NCI-H1105 (cell line): ENCODE results near the gene DCAF6.
"Not testable (repeated sequence)": the region's sequence is repeated elsewhere in the genome, so short reads cannot be mapped to it uniquely, and the experiment has no call there.

Experiments used
- DNase-seq: peaks from one replicate; lab custom pipeline; 2025; lab: John Stamatoyannopoulos, UW

The DCAF6 gene, protein sequence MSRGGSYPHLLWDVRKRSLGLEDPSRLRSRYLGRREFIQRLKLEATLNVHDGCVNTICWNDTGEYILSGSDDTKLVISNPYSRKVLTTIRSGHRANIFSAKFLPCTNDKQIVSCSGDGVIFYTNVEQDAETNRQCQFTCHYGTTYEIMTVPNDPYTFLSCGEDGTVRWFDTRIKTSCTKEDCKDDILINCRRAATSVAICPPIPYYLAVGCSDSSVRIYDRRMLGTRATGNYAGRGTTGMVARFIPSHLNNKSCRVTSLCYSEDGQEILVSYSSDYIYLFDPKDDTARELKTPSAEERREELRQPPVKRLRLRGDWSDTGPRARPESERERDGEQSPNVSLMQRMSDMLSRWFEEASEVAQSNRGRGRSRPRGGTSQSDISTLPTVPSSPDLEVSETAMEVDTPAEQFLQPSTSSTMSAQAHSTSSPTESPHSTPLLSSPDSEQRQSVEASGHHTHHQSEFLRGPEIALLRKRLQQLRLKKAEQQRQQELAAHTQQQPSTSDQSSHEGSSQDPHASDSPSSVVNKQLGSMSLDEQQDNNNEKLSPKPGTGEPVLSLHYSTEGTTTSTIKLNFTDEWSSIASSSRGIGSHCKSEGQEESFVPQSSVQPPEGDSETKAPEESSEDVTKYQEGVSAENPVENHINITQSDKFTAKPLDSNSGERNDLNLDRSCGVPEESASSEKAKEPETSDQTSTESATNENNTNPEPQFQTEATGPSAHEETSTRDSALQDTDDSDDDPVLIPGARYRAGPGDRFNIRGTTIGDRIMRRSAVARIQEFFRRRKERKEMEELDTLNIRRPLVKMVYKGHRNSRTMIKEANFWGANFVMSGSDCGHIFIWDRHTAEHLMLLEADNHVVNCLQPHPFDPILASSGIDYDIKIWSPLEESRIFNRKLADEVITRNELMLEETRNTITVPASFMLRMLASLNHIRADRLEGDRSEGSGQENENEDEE

DNA sequence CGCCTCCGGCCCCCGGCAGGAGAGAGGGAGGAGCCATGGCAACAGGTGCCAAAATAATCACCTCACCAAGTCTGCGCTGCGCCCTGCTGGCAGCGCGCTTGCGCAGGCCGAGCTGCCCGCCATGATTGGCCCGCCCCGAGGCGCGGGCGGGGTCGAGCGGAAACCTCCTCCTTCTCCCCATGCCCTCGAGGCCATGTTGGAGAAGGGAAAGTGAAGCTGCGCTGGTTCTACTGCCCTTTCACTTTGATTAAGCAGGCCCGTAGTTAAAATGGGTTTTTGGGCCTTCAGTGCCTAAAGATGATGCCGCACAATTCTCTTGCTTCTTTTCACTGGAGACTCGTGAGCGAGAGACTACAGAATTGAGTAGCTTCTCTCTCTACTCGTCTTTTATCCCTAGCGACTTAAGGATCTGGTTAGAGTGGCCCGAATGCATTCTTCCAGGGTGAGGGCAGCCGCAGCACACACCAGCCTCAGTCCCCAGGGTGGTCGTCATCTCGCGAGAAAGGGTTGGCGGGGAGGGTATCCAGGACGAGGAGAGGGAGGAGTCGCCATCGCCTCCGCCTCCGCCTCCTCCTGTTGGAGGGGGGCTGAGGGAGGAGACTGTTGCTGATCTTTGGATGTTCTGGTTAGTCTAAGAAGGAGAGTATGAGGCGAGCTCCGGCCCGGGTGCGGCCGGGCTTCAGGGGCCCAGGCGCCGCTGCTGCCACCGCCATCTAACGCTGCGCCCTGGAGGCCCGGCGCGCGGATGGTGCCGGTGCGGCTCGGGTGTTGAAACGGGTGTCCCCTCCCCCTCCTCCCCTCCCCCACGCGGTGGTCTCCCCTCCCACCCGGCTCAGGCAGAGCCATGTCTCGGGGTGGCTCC lies at the start of gene DCAF6:
Gene DCAF6, plus strand, starts transcription at position 616 of the 862 bp plus-strand sequence. Its CDS starts 229 bp downstream, at position 845.
- peak; percentile 98 for DNase-seq

DNA sequence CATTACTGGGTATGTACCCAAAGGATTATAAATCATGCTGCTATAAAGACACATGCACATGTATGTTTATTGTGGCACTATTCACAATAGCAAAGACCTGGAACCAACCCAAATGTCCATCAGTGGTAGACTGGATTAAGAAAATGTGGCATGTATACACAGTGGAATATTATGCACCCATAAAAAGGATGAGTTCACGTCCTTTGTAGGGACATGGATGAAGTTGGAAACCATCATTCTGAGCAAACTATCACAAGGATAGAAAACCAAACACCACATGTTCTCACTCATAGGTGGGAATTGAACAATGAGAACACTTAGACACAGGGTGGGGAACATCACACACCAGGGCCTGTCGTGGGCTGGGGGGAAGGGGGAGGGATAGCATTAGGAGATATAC lies 49.3 kb upstream of the DCAF6 start:
- DNase-seq = not testable (repeated sequence)

DNA sequence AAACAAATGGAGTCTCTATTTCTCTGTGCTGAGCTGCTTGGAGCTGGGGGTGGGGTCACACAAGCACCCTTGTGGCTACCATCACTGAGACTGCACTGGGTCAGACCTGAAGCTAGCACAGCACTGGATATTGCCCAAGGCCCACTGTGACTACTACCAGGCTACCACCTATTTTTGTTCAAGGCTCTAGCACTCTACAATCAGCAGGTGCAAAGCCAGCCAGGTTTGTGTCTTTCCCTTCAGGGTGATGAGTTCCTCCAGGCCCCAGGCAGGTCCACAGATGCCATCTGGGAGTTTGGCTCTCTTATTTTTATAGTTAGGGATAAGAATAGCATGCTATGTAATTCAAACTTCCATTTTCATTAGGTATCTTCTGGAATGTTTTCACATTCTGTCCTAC lies 46.1 kb upstream of the DCAF6 start:
- DNase-seq = no peak

DNA sequence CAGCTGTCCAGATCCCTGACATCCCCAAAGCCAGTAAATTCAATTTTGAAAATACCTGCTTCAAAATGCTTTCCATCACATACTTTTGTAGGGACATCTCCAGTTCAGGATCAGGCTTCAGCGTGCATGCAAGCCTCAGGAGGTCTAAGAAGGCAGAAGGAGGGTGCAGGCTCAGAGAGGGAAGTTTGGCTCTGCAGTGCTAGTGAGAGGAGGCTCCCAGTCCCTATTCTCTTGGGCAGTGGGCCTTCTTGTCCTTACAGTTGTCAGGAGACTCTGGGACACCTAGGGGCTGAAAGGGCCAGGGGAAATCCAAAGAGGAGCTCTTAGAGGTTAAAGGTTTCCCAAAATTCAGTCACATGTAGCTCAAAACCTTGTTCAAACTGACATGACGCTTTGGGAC lies 42.7 kb upstream of the DCAF6 start:
- no peak for DNase-seq

- DNase-seq = no peak
Measured at GRCh38 chr1:167898578-167899222, 37.8 kb upstream of the DCAF6 start.

DNA sequence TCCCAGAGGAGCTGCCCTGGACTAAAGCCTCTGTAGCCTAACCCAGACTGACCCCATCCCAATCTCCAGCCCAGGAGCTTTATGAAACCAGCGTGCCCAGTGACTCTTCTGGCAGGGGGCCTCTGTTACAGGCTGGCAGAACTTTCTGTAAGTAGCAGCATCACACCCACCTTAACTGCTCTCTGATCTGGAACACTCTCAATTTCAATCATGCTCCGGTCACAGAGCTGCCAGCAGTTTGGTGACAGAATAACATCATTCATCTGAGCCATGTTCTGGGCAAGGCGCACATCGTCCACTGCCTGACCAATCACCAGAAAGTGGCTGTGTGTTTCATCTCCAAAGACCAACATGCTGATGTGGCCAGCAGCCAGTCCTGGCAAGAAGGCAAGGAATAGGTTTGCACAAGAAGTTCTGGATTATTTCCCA lies 37.2 kb upstream of the DCAF6 start:
- DNase-seq = no peak

GRCh38 chr1:167900907-167901306 lies 35.6 kb upstream of the DCAF6 start:
- DNase-seq = no peak

GRCh38 chr1:167904652-167905130 lies 31.8 kb upstream of the DCAF6 start:
- no peak for DNase-seq

DNA sequence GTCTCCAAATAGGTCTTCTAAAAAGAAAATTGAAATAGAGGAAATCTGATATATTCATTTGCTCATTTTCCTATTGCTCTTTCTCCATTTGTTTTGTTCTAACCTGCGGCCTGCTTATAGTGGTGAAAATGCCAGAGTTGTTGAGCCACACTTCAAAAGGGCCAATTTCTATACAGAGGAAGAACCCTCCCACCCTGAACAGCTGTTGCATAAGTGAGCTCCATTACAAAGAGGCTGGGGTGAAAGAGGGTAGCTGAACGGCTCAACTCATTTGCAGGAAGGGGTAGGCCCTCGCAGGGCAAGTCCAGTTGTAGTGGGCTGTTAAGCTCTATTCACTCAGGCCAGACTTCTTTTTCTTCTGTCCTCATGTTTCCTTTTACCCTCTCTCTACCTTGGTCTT lies 31.3 kb upstream of the DCAF6 start:
- DNase-seq = no peak

GRCh38 chr1:167905671-167906070 lies 30.8 kb upstream of the DCAF6 start:
- no peak for DNase-seq

- no peak for DNase-seq
Measured at GRCh38 chr1:167909691-167910180, 26.7 kb upstream of the DCAF6 start.

GRCh38 chr1:167910530-167910929 lies 26.0 kb upstream of the DCAF6 start:
- no peak for DNase-seq

GRCh38 chr1:167911413-167911812 lies 25.1 kb upstream of the DCAF6 start:
- no peak for DNase-seq

- no peak for DNase-seq
Measured at GRCh38 chr1:167912294-167912693, 24.2 kb upstream of the DCAF6 start.

DNA sequence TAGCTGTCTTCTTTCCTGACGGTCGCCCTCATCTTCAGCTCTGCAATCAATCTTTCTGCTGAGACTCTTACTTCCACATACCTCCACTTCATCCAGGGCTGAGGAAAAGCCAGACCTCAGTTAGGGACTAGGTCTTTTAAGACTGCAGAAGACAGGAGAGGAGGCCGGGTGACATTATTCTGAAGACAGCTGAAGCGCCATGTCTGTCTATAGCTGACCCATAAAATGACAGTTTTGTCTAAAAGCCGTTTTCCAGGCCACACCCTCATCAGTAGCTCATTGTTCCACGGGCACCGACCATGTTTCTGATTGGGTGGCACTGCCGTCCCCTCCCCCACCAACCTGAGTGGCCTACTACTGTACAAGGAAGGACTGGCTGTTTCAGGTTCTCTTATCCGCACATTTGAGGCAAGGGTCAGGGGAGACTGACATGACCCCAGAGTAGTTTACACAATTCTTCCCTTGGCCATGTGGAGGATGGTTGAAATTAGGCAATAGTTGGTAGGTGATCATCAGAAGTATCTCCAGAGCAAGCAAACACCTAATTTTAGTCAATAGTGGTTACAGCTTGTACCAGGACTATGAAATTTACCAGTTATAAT lies 22.5 kb upstream of the DCAF6 start, which contains the start of gene ADCY10:
Gene ADCY10, minus strand, starts transcription at position 240 of the 602 bp plus-strand sequence. CDS start 8,994 bp downstream, outside the sequence.
- DNase-seq = no peak

DNA sequence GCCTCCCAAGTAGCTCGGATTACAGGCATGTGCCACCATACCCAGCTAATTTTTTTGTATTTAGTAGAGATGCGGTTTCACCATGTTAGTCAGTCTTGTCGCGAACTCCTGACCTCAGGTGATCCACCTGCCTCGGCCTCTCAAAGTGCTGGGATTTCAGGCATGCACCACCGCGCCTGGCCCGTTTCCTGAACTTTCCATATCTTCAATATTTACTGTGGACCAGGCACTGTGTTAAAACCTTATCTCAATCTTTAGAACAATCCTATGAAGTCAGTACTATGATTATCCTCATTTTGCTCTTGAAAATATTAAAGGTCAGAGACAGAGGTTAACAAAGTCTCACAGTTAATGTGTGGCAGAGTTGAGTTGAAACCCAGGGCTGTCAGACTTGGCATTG lies 20.9 kb upstream of the DCAF6 start:
- no peak for DNase-seq

- DNase-seq = no peak
Measured at GRCh38 chr1:167916766-167917511, 19.5 kb upstream of the DCAF6 start.

DNA sequence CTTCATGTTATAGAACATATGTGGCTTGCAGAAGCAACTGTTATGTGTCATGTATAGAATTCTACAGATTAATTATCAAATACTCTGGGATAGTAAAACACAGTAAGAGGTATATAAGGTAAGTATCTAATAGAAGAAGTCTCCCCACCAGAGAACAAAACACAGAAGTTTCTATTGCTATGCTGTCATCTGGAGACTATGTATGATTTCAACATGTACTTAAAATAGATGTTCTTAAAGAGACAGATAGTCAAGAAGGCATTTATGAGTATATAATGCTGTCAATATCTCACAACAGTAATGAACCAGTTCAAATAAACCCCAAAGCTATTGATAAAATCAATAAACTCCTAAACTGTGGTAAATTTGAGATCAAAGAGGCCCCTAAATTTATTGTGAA lies 14.5 kb upstream of the DCAF6 start:
- no peak for DNase-seq

- DNase-seq = no peak
Measured at GRCh38 chr1:167922611-167923074, 13.8 kb upstream of the DCAF6 start.
